ENCODE data around the gene TMEM82.

The TMEM82 gene

DNA sequence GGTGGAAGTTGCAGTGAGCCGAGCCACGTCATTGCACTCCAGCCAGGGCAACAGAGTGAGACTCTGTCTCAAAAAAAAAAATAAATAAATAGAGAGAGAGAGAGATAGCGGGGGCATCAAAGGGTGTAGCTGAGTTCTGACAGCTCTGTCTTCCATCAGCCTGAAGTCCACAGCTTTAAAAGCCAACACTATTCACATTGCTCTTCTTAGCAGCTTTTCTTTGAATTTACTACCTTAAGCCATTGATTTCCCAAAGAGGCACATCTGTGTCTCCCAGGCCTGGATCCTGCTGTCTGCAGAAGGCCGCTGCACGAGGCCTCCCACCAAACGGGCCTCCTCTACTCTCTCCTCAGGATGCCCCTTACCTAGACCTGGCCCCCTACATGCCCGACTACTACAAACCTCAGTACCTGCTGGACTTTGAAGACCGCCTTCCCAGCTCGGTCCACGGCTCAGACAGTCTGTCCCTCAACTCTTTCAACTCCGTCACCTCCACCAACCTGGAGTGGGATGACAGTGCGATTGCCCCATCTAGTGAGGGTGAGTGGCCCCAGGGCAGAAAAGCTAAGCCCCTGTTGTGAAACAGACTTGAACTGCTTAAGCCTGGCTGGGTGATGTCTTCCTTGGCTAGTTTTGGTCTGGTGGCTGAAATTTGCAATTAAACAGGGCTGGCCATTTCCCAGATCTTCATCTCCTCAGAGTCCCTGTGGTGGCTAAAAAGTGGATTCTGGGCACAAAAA lies 22.7 kb upstream of the TMEM82 start:
- H3K27ac ChIP-seq = no peak overlapping the region; the same call in 1 of the 2 replicates
- CTCF ChIA-PET = interaction anchor here (1.7 kb wide), 1 partner anchor 21 kb away, joined by 6 read pairs; no protein-coding TSS in a partner anchor
- POLR2A ChIA-PET (ENCODE audit: low non-redundant PET) = no interaction called here
- TF ChIP-seq CTCF (conservative IDR thresholded peaks at IDR 0.05; ENCODE audit: low read depth) = no peak
- no peak for DNase-seq (ENCODE audit: low spot score)

GRCh38 chr1:15720861-15721260 lies 21.4 kb upstream of the TMEM82 start:
- DNase-seq (ENCODE audit: low spot score) = no peak
- no peak for TF ChIP-seq CTCF (conservative IDR thresholded peaks at IDR 0.05; ENCODE audit: low read depth)
- POLR2A ChIA-PET (ENCODE audit: low non-redundant PET) = interaction anchor here (0.5 kb wide), 1 partner anchor 19 kb away, joined by 6 read pairs; no protein-coding TSS in a partner anchor
- CTCF ChIA-PET = no interaction called here
- peak overlapping the region; percentile 17; the same call in 1 of the 2 replicates for H3K27ac ChIP-seq

GRCh38 chr1:15722411-15722810 lies 19.9 kb upstream of the TMEM82 start:
- peak overlapping the region; percentile 44 for H3K27ac ChIP-seq
- ChIA-PET POLR2A (ENCODE audit: low non-redundant PET) (no interaction called here), CTCF (interaction anchor here (0.6 kb wide), 1 partner anchor 20 kb away, joined by 3 read pairs; the partner anchor contains the start of gene TMEM82)
- TF ChIP-seq CTCF (conservative IDR thresholded peaks at IDR 0.05; ENCODE audit: low read depth) = no peak
- DNase-seq (ENCODE audit: low spot score) = no peak

GRCh38 chr1:15722836-15723532 lies 19.3 kb upstream of the TMEM82 start:
- ChIA-PET CTCF (interaction anchor here (0.6 kb wide), 3 partner anchors 19 to 776 kb away, joined by 3 to 4 read pairs (median 4); partner anchors contain the start of gene TMEM82), POLR2A (ENCODE audit: low non-redundant PET) (interaction anchor here (0.5 to 0.6 kb wide), 2 partner anchors 25 to 102 kb away, joined by 3 to 7 read pairs; no protein-coding TSS in a partner anchor)
- no peak for TF ChIP-seq CTCF (conservative IDR thresholded peaks at IDR 0.05; ENCODE audit: low read depth)
- peak overlapping the region; percentile 44 for H3K27ac ChIP-seq
- DNase-seq (ENCODE audit: low spot score) = no peak

- POLR2A ChIA-PET (ENCODE audit: low non-redundant PET) = no interaction called here
- DNase-seq (ENCODE audit: low spot score) = no peak
- CTCF ChIA-PET = interaction anchor here (0.6 kb wide), 1 partner anchor 32 kb away, joined by 4 read pairs; no protein-coding TSS in a partner anchor
- no peak for TF ChIP-seq CTCF (conservative IDR thresholded peaks at IDR 0.05; ENCODE audit: low read depth)
- peak overlapping the region; percentile 44; the same call in 1 of the 2 replicates for H3K27ac ChIP-seq
Measured at GRCh38 chr1:15723631-15724246, 18.6 kb upstream of the TMEM82 start.

All from RWPE1 (cell line).